HEK293T (cell line): ENCODE results near the gene UBA5.

Experiments
- CTCF ChIA-PET: fragments of 350-600 bp; formaldehyde crosslinking; extraction: SDS; loops from one replicate; lab custom pipeline; 2021; ENCODE audit warnings: antibody characterized with exemption, inconsistent platforms; lab: Yijun Ruan, JAX
- POLR2A ChIA-PET: fragments of 350-600 bp; formaldehyde crosslinking; extraction: SDS; loops from one replicate; lab custom pipeline; 2020; ENCODE audit warnings: antibody characterized with exemption, inconsistent platforms; lab: Yijun Ruan, JAX
- DNase-seq: peaks from one replicate; pipeline ENCODE4 v3.0.0; 2012; ENCODE audit warnings: mixed read lengths; ENCODE audit errors: extremely low spot score
- ARNT ChIP-seq: fragments of 450-650 bp; IDR thresholded peaks from 2 replicates; pipeline ENCODE4 v1.6.1; 2017; ENCODE audit warnings: mild to moderate bottlenecking
- BHLHE40 ChIP-seq: fragments of 450-650 bp; IDR thresholded peaks from 2 replicates; pipeline ENCODE4 v1.6.1; 2016; ENCODE audit warnings: mild to moderate bottlenecking, moderate library complexity, borderline replicate concordance
- CTBP1 ChIP-seq: fragments of 450-650 bp; IDR thresholded peaks from 2 replicates; pipeline ENCODE4 v1.6.1; 2016; ENCODE audit warnings: borderline replicate concordance
- ELF4 ChIP-seq: fragments of 450-650 bp; IDR thresholded peaks from 2 replicates; pipeline ENCODE4 v1.6.1; 2017; ENCODE audit warnings: antibody characterized with exemption
- FOXA1 ChIP-seq: fragments of 450-650 bp; IDR thresholded peaks from 2 replicates; pipeline ENCODE4 v1.6.1; 2016; ENCODE audit warnings: mild to moderate bottlenecking
- FOXK2 ChIP-seq: fragments of 450-650 bp; IDR thresholded peaks from 2 replicates; pipeline ENCODE4 v1.6.1; 2016; ENCODE audit warnings: mild to moderate bottlenecking
- FOXM1 ChIP-seq: fragments of 450-650 bp; IDR thresholded peaks from 2 replicates; pipeline ENCODE4 v1.6.1; 2017; ENCODE audit warnings: mild to moderate bottlenecking, borderline replicate concordance
- HDGF ChIP-seq: fragments of 450-650 bp; IDR thresholded peaks from 2 replicates; pipeline ENCODE4 v1.6.1; 2017; ENCODE audit warnings: antibody characterized with exemption, borderline replicate concordance
- L3MBTL2 ChIP-seq: fragments of 450-650 bp; conservative IDR thresholded peaks from 2 replicates; pipeline ENCODE4 v1.6.1; 2016; ENCODE audit warnings: mild to moderate bottlenecking
- LEF1 ChIP-seq: fragments of 450-650 bp; IDR thresholded peaks from 2 replicates; pipeline ENCODE4 v1.6.1; 2017; ENCODE audit warnings: mild to moderate bottlenecking, borderline replicate concordance
- NFRKB ChIP-seq: fragments of 450-650 bp; IDR thresholded peaks from 2 replicates; pipeline ENCODE4 v1.6.1; 2016; ENCODE audit warnings: mild to moderate bottlenecking, moderate library complexity
- SP1 ChIP-seq: fragments of 450-650 bp; IDR thresholded peaks from 2 replicates; pipeline ENCODE4 v1.6.1; 2017
- SUZ12 ChIP-seq: fragments of 450-650 bp; IDR thresholded peaks from 2 replicates; pipeline ENCODE4 v1.6.1; 2016; ENCODE audit warnings: mild to moderate bottlenecking
- TARDBP ChIP-seq: fragments of 450-650 bp; IDR thresholded peaks from 2 replicates; pipeline ENCODE4 v1.6.1; 2016
- ZNF384 ChIP-seq: fragments of 450-650 bp; IDR thresholded peaks from 2 replicates; pipeline ENCODE4 v1.6.1; 2016
- TF ChIP-seq, protein P1 (sequence below): fragments of 450-650 bp; IDR thresholded peaks from 2 replicates; pipeline ENCODE4 v1.6.1; 2016

UBA5 gene

DNA sequence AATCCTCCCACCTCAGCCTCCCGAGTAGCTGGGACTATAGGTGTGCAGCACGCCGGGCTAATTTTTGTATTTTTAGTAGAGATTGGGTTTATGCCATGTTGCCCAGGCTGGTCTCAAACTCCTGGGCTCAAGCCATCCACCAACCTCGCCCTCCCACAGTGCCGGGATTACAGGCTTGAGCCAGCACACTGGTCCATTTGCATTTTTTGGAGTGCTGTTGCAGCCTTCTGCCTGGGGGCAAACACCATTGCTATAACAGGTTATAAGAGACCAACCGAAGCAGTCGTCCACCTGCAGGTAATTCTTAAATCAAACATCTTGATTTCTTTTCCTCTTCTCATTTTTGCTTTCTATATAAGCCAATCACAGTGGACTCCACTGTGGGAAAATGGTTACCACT lies 35.3 kb upstream of the UBA5 start:
- ChIA-PET CTCF (no interaction called here), POLR2A (no interaction called here)
- DNase-seq = no peak
- TF ChIP-seq FOXA1 (no peak), ELF4 (no peak), FOXK2 (no peak), SP1 (no peak), NFRKB (no peak), TARDBP (no peak), FOXM1 (no peak), CTBP1 (no peak), ZNF384 (no peak), SUZ12 (no peak), HDGF (no peak), LEF1 (no peak), ARNT (no peak), BHLHE40 (no peak), L3MBTL2 (no peak)
- TF ChIP-seq, protein P1, sequence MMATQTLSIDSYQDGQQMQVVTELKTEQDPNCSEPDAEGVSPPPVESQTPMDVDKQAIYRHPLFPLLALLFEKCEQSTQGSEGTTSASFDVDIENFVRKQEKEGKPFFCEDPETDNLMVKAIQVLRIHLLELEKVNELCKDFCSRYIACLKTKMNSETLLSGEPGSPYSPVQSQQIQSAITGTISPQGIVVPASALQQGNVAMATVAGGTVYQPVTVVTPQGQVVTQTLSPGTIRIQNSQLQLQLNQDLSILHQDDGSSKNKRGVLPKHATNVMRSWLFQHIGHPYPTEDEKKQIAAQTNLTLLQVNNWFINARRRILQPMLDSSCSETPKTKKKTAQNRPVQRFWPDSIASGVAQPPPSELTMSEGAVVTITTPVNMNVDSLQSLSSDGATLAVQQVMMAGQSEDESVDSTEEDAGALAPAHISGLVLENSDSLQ = no peak

DNA sequence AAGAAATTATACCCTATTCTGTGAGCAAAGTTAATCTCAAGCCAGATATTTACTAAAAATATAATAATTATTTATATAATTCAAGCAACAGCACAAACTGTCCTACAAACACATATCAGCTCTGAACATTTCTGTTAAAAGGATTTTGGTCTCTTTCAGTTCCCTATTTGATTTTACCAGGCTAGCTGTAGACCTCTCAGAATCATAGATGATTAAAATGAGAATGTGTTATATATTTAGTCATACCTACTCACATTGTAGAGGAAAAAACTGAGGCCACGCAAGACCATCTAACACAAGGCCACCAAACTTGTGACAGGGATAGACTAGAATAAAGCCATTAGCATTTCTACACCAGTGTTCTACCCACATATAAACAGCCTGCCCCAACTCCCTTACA lies 34.5 kb upstream of the UBA5 start:
- POLR2A ChIA-PET = no interaction called here
- CTCF ChIA-PET = no interaction called here
- no peak for DNase-seq
- TF ChIP-seq, protein P1 = no peak
- TF ChIP-seq LEF1 = no peak
- TF ChIP-seq SUZ12 = no peak
- TF ChIP-seq FOXM1 = no peak
- no peak for TF ChIP-seq L3MBTL2
- no peak for TF ChIP-seq ARNT
- TF ChIP-seq TARDBP = no peak
- no peak for TF ChIP-seq FOXA1
- TF ChIP-seq ELF4 = no peak
- no peak for TF ChIP-seq CTBP1
- TF ChIP-seq HDGF = no peak
- TF ChIP-seq SP1 = no peak
- no peak for TF ChIP-seq BHLHE40
- TF ChIP-seq NFRKB = no peak
- no peak for TF ChIP-seq ZNF384
- no peak for TF ChIP-seq FOXK2

DNA sequence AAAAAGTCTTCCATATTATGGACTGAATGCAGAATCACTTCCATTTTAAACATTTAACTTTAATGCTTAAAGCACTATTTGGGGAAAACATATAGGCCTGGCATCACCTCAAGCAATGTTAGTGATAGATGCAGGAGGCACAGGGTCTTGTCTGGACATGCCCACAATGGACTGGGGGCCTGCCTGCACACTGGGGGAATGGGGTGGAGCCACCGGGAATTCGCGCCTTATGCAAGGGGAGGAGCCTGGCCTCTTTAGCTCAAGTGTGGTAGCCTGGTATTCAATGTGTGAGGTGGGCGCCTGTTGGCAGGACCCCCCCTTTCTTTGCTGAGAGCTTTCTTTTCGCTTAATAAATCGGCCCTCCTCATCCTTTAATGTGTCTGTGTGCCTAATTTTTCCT lies 33.2 kb upstream of the UBA5 start:
- no peak for DNase-seq
- ChIA-PET CTCF (no interaction called here), POLR2A (interaction anchor here (1.4 kb wide), 1 partner anchor 33 kb away, joined by 4 read pairs; the partner anchor contains the start of genes ACAD11 and UBA5)
- TF ChIP-seq FOXM1 = no peak

DNA sequence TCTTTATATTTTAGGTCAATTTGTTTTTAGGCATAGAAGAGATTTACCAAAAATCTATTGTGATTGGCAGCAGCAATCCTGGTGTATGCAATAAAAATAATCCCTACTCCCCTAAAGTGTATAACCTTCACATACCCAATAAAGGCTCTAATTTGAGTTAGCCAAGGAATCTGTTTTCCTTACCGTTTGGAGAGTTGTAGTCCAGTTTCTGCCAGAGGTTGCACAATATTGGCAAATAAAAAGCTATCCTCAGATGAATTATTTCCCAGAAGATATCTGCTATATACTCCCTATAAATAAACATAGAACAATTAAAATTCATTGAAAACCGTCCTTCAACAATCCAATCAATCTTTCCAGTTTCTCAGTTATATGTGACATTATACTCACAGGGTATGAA lies 32.0 kb upstream of the UBA5 start:
- TF ChIP-seq FOXK2 (no peak), ELF4 (no peak), ARNT (no peak), HDGF (no peak), L3MBTL2 (no peak), SUZ12 (no peak), FOXM1 (no peak)
- ChIA-PET CTCF (no interaction called here), POLR2A (no interaction called here)
- DNase-seq = no peak

DNA sequence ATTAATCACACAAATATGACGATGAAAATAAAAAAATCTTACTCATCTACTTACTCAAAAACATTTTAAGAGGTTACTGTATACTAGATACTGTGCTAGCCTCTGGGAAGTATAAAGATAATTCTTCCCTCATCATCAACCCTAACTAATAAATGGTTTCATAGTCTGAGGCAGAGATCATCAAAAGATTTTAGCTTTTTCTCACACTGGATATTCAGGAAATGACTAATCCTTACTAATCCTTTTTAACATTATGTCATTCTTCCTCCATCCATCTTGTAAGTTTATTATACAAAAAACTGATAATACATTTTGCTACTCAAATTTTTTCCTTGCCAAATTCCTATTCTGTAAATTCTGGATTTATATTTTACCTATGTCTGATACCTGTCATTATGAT lies 30.2 kb upstream of the UBA5 start:
- POLR2A ChIA-PET = no interaction called here
- CTCF ChIA-PET = no interaction called here
- TF ChIP-seq FOXK2 = no peak
- TF ChIP-seq LEF1 = no peak
- TF ChIP-seq, protein P1 = no peak
- no peak for TF ChIP-seq ELF4
- TF ChIP-seq SUZ12 = no peak
- no peak for TF ChIP-seq ZNF384
- TF ChIP-seq SP1 = no peak
- no peak for TF ChIP-seq NFRKB
- no peak for TF ChIP-seq FOXA1
- no peak for TF ChIP-seq FOXM1
- no peak for TF ChIP-seq HDGF
- no peak for TF ChIP-seq L3MBTL2
- TF ChIP-seq BHLHE40 = no peak
- no peak for TF ChIP-seq TARDBP
- no peak for TF ChIP-seq ARNT
- TF ChIP-seq CTBP1 = no peak
- no peak for DNase-seq

DNA sequence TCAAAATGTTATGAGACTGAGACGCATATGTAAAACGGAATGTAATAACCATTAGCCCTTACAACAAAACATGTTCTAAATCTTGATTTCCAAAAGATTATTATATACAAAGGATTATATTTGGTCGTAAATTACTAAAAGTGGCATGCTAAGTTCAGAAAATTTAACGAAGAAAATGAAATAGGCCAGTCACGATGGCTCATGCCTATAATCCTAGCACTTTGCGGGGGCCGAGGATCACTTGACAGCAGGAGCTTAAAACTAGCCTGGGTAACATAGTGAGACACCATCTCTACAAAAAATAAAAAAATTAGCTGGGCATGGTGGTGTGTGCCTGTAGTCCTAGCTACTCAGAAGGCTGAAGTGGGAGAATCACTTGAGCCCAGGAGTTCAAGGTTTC lies 29.5 kb upstream of the UBA5 start:
- ChIA-PET CTCF (no interaction called here), POLR2A (no interaction called here)
- DNase-seq = no peak
- TF ChIP-seq HDGF = no peak
- no peak for TF ChIP-seq SP1

DNA sequence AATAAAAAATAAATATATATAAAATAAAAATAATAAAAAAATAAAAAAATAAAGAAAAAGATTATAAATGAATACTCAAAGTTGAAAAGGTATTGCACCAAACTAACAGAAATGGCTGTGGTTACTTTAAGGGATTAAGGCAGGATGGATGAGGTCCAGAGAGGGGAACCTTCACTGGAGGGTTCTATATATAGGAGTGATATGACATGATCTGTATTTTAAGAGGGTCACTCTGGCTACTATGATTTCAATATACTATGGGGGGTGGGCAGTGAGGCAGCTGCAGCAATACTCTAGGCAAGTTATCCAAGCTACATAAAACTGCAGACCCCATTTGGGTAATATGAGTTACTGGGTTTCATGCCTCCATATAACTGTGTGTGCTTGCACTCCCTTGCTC lies 25.1 kb upstream of the UBA5 start:
- TF ChIP-seq TARDBP (no peak), CTBP1 (no peak)
- POLR2A ChIA-PET = interaction anchor here (1.3 kb wide), 1 partner anchor 25 kb away, joined by 6 read pairs; the partner anchor contains the start of genes ACAD11 and UBA5
- CTCF ChIA-PET = no interaction called here
- no peak for DNase-seq
